ENCODE data around the gene CCDC32. TPM values are rescaled to one million over a fixed set of nuclear protein-coding genes. Genes with fewer than 3 reads are reported as not detected.

The CCDC32 gene
- total and polyA plus RNA-seq, 10 donors: 27.3 to 64.1 (median 44.9) TPM

GRCh38 chr15:40595773-40596172 lies 30.9 kb upstream of the CCDC32 start:
- 77 to 92% (median 82%) methylated on average over 5 of the region's 5 CpGs for WGBS, 5 donors
- no peaks in the 10 kb centered on the region for H3K9me3 ChIP-seq
- no peaks in the 10 kb centered on the region for H3K27me3 ChIP-seq (replicated peaks in 1 of 7)
- no peak overlapping the region for H3K27ac ChIP-seq
- no peaks in the 10 kb centered on the region for H3K36me3 ChIP-seq
- no peak for TF ChIP-seq CTCF (IDR thresholded peaks at IDR 0.05 in 8 of 11, conservative IDR thresholded peaks at IDR 0.05 in 3 of 11)
- no peak for TF ChIP-seq POLR2A (IDR thresholded peaks at IDR 0.05)
- no peak for TF ChIP-seq POLR2AphosphoS5 (IDR thresholded peaks at IDR 0.05)
- no peak overlapping the region for H3K4me3 ChIP-seq
- H3K4me1 ChIP-seq: peaks cover 4 to 27% (median 18%) of the 10 kb centered on the region in 6 donors
- intact Hi-C loops (cut with DNase I; ENCODE audit: low total_unique reads): no loop called here
- DNase-seq: no peak

GRCh38 chr15:40595219-40595618 lies 30.4 kb upstream of the CCDC32 start:
- peaks cover 4 to 32% (median 19%) of the 10 kb centered on the region in 6 donors for H3K4me1 ChIP-seq
- DNase-seq: no peak
- no peaks in the 10 kb centered on the region for H3K36me3 ChIP-seq
- peak overlapping the region in 6 of 8 donors; percentile 67 to 85 (median 78) for H3K4me3 ChIP-seq
- WGBS, 5 donors: 43 to 56% (median 47%) methylated on average over 5 of the region's 5 CpGs
- no peaks in the 10 kb centered on the region for H3K27me3 ChIP-seq (replicated peaks in 1 of 7)
- no peaks in the 10 kb centered on the region for H3K9me3 ChIP-seq
- TF ChIP-seq CTCF (IDR thresholded peaks at IDR 0.05 in 8 of 11, conservative IDR thresholded peaks at IDR 0.05 in 3 of 11): no peak
- no peak for TF ChIP-seq POLR2A (IDR thresholded peaks at IDR 0.05)
- no peak for TF ChIP-seq POLR2AphosphoS5 (IDR thresholded peaks at IDR 0.05)
- intact Hi-C loops (cut with DNase I; ENCODE audit: low total_unique reads): no loop called here
- H3K27ac ChIP-seq: no peak overlapping the region

GRCh38 chr15:40594429-40594836 lies 29.6 kb upstream of the CCDC32 start:
- TF ChIP-seq POLR2AphosphoS5 (IDR thresholded peaks at IDR 0.05) (peak in 1 of 3 donors; percentile 51), CTCF (IDR thresholded peaks at IDR 0.05 in 8 of 11, conservative IDR thresholded peaks at IDR 0.05 in 3 of 11) (peak in 2 of 11 experiments; percentile 21 to 38), POLR2A (IDR thresholded peaks at IDR 0.05) (no peak)
- peak overlapping the region; percentile 95 to 98 (median 96) for H3K27ac ChIP-seq
- 0 to 1% (median 1%) methylated on average over 27 to 31 of the region's 31 CpGs for WGBS, 5 donors
- peak overlapping the region; percentile 45 to 85 (median 78) for H3K4me3 ChIP-seq
- peaks cover 4 to 40% (median 25%) of the 10 kb centered on the region in 6 donors for H3K4me1 ChIP-seq
- intact Hi-C loops (cut with DNase I; ENCODE audit: low total_unique reads): no loop called here
- no peaks in the 10 kb centered on the region for H3K36me3 ChIP-seq
- no peaks in the 10 kb centered on the region for H3K9me3 ChIP-seq
- peak; percentile 88 for DNase-seq
- no peaks in the 10 kb centered on the region for H3K27me3 ChIP-seq (replicated peaks in 1 of 7)

- Histone ChIP-seq H3K36me3 (no peaks in the 10 kb centered on the region), H3K9me3 (no peaks in the 10 kb centered on the region), H3K27ac (peak within 1 kb of the TSS; percentile 95 to 98 (median 96)), H3K4me3 (peak within 1 kb of the TSS; percentile 45 to 85 (median 78)), H3K27me3 (replicated peaks in 1 of 7) (no peaks in the 10 kb centered on the region), H3K4me1 (peaks cover 4 to 42% (median 26%) of the 10 kb centered on the region in 6 donors)
- no peak for TF ChIP-seq POLR2A (IDR thresholded peaks at IDR 0.05)
- TF ChIP-seq CTCF (IDR thresholded peaks at IDR 0.05 in 8 of 11, conservative IDR thresholded peaks at IDR 0.05 in 3 of 11): peak in 2 of 11 experiments; percentile 3 to 12
- peak in 2 of 3 donors; percentile 70 to 71 for TF ChIP-seq POLR2AphosphoS5 (IDR thresholded peaks at IDR 0.05)
- DNase-seq: peak; percentile 96
- WGBS, 5 donors: 3 to 5% (median 4%) methylated on average over 41 of the region's 41 CpGs
- intact Hi-C loops (cut with DNase I; ENCODE audit: low total_unique reads): no loop called here
Observed at GRCh38 chr15:40593588-40594428, 29.0 kb upstream of the CCDC32 start, which contains the start of gene KNL1. KNL1 (plus strand) TSS chr15:40594249; CDS start chr15:40602932, 8,683 bp downstream.
